HG03045 (cell line): ENCODE measurements around the gene CDH22.

Experiments
- ATAC-seq: cut with Tn5 transposase; IDR thresholded peaks from one replicate; pipeline ENCODE4 v1.9.1; 2021; ENCODE audit warnings: mild to moderate bottlenecking, moderate library complexity; ENCODE audit not compliant: unreplicated experiment

The CDH22 gene, protein sequence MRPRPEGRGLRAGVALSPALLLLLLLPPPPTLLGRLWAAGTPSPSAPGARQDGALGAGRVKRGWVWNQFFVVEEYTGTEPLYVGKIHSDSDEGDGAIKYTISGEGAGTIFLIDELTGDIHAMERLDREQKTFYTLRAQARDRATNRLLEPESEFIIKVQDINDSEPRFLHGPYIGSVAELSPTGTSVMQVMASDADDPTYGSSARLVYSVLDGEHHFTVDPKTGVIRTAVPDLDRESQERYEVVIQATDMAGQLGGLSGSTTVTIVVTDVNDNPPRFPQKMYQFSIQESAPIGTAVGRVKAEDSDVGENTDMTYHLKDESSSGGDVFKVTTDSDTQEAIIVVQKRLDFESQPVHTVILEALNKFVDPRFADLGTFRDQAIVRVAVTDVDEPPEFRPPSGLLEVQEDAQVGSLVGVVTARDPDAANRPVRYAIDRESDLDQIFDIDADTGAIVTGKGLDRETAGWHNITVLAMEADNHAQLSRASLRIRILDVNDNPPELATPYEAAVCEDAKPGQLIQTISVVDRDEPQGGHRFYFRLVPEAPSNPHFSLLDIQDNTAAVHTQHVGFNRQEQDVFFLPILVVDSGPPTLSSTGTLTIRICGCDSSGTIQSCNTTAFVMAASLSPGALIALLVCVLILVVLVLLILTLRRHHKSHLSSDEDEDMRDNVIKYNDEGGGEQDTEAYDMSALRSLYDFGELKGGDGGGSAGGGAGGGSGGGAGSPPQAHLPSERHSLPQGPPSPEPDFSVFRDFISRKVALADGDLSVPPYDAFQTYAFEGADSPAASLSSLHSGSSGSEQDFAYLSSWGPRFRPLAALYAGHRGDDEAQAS

DNA sequence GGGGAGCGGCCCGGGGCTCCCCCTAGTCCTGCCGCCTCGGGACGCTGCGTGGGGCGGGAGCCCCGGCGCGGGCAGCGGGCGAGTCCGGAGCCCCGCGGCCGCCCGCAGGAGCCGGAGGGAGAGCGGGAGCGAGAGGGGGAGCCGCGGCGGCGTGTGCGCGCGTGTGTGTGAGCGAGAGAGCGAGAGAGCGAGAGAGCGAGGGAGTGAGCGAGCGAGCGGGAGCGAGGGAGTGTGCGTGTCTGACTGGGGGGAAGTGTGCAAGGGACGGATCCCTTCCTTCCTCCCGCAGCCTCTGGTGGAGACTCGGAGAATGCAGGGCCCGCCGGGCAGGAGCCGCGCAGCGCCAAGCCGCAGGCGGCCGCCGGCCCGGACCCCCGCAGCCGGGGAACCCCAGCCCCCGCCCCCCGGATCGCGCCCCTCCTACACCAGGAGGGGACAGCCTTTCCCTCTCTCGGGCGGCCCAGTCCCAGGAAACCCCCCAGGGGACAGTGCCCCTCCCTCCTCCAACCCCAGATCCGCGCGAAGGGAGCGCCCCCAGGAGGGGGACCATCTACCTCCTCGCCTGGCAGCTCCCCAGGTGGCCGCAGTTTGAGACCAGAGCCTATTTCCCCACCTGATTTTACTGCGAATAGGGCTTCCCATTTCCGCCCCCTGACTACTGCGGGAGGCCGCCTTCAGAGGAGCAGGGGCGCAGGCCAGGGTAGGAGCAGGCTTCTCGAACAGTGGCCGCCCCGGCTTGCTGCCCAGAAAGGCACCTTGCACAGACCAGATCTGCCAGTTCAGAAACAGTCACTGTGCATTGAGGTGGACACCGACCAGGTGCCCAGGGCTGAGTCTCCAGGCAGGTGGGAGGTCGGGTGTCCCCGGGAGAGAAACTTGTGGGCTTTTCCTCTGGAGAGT lies at the start of gene CDH22:
CDH22 (minus strand) TSS at position 241 of the 900 bp plus-strand sequence. CDS start 57,204 bp downstream, outside the sequence.
- ATAC-seq, result no peak

DNA sequence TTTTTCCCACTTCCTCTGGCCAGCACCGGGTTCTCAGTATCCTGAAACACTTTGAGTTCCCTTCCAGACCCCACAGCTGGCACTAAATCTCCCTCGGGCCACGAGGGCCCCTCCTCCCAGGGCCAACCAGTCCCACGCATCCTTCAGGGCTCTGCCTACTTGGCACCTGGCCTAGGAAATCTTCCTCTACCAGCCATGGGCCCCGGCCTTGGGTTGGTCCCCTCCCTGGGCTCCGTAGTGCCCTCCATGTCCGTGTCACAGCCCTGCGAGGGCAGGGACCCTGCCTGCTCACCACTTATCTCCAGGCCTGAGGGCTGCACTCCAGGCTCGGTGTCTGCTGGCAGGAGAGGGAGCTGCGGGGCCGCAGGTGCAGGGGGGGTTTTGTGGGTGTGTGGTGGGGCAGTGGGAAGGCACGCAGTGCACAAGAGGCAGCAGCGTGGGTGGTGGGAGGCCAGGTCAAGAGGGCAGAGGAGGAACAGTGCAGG lies 48.8 kb upstream of the CDH22 start:
- ATAC-seq, result no peak

DNA sequence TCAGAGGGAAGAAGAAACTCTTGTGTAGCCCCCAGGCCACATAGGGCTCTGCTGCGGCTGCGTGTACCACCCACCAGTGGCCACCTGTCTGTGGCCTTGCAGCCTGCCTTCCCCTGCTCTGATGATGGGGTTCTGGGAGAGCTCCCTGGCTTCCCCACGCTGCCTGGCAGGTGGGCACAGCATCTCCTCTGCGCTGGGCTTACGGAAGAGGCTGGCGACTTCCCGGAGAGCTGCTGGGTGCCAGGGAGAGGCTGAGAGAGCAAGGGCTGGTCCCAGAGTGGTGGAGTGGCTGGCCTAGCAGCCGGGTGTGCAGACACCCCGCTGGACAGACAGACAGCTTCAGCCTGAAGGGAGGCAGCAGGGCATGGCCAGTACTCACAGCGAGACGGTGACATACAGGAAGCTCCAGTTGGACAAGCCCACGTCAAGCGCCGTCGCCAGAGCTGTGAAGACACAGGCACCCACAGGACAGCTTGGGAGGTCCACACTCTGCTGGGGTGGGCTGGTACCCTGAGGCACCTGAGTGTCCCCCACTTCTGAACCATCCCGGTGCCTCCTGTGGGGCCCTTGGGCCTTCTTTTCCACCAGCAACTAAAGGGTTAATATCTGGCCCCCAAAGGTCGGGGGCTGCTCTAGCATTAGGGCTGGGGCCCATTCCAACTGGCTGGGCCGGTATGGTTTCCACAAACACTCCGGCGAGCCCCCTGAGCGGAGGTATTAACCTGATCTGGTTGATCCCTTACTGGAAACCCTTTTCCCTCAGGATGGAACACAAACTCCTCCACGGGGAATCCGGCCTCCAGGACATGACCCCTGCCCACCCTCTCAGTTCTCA lies 48.1 kb upstream of the CDH22 start:
- no peak for ATAC-seq

DNA sequence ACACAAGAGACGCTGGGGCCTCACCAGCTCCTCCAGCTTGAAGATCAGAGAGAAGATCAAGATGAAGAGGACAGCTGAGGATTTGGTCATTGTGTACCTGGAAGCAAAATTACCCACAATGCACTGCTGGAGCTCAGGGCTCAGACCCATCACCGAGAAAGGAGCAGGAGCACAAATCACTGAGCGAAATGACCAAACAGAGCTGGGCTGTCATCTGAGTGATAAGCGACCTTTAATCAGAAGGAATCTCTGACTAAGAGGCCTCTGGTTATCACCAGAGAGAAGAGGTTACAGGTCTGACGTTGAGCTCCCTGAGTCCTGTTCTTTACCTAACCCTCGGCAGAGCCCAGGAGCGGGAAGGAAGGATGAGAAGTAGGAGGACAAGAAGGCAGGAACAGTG lies 47.5 kb upstream of the CDH22 start:
- no peak for ATAC-seq

DNA sequence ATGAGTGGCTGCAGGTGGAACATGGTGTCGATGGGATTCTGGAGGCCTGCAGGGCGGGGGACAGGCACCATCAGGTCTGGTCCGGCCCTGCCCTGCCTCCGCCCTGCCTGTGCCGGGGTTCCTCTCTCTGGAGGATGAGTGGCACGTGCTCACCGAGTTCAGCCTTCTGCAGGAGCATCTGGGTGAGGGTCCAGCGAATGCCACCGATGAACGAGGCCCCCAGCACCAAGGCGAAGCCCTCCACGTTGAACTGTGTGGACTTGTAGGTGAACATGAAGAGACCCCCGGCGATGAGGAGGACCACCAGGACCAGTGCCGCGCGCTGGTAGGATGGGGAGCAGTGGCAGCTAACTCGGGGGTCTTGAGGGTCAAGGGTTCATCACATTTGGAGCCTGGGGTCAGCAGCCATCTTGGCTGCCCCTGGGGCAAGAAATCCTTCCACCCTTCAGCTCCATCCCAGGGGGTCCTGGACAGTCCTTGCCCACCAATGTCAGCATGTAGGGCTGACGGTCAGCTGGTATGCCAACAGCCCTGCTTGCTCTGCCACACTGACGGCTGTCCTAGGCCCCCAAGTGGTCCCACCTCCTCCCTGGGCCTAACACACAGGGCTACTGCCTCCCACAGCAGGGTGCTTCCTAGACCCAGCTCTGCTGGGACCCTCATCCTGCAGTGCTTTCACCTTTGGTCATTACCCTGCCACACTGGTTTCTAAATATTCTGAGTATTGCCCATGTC lies 46.8 kb upstream of the CDH22 start:
- ATAC-seq, result no peak

DNA sequence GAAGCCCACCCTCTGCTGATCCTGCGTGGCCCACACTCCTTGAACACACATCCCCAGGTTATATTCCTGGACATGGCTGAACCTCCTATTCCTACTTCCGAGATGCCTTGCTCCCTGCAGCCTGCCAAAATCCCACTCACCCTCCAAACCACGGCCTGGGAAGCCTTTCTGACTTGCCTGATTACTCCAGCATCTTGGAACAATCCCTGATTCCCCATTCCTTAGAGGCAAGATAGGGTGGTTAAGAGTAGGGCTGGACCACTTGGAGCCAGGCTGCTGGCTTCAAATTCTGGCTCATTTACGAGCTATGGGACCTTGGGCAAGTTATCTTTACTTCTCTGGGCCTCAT lies 45.9 kb upstream of the CDH22 start:
- no peak for ATAC-seq

DNA sequence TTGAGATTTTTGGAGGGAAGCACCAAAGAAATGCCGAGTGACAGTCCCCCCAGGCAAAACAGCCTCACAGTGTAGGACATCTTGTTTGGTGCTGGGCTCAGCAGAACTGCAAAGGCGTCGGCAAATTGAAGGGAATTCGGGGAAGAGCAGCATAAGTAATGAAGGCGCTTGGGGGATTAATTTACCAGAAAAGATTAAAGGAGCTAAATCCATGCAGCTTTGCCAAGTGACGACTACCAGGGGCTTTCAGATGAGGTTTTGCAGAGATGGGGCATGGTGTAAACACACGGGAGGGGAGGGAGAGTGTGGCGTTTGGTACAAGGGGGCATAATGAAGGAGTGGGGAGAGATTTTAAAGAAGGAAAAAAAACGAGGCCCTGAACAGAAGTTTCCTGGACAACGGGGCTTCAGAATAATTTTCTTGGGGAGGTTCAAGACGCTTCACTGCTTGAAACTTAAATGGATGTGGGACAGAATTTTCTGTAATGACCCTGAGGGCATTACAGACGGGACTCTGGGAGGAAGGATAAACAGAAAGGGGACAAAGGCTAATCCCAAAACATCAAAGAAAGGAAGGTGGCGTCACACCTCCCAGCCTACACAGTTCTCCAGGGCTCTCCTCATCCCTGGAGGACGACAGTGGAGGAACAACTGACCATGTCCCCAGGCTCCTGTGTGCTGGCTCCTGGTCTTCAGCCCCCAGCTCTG lies 45.4 kb upstream of the CDH22 start:
- no peak for ATAC-seq

DNA sequence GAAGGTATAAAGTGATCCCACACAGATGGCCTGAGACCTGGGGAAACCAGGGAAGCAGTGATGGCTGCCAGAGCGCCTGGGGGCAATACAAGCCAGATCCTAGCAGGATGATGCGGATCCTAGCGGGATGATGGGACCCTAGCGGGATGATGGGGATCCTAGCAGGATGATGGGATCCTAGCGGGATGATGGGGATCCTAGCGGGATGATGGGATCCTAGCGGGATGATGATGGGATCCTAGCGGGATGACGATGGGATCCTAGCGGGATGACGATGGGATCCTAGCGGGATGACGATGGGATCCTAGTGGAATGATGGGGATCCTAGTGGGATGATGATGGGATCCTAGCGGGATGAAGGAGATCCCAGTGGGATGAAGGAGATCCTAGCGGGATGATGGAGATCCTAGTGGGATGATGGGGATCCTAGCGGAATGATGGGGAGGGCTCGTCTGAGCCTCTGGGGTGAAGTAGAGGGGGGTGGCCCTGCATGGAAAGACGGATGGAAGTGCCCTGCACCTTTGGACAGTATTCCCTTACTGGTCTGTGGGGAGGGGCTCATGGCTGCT lies 44.2 kb upstream of the CDH22 start:
- no peak for ATAC-seq

DNA sequence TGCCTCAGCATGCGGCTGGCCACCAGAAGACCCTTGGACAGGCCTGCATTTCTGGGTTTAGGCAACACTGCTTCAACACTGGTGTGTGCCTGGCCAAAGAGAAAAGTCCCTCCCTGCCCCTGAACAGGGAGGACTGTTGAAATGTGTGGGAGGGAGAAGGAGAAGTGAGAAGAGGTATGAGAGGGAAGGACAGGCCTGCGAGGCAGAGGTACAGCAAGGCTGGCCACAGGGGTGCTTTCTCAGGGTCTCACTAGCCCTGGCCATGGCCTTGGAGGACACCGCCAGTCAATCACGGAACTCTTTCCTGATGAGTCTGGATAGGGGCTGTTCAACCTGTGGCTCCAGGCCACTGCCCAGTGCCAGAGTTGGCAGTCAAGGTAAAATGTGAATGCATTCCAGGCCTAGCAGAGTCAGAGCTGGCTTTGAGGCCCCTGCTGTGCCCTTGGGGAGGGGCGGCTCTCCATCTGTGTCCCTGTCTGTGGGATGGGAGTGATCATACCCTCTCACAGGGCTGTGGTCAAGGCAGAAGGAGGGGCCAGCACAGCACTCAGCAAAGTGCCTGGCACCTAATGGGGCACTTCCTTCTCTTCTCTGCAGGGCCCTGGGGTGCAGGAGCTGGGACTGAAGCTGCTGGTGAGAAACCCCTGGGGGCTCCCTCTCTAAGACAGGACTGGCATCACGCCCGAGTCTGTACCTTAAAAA lies 43.2 kb upstream of the CDH22 start:
- no peak for ATAC-seq

DNA sequence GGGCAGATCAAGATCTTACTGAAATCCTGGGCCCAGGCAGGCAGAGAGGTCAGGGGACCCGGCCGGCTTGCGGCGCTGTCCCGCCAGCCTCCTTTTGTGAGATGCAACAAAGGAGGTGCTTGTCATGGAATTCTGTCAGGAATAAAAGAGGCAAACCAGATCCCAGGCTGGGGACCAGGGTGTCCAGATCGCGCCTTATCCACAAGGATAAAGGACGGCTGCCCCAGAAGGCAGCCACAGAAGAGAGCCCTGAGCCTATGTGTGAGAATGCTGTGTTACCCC lies 42.6 kb upstream of the CDH22 start:
- no peak for ATAC-seq

DNA sequence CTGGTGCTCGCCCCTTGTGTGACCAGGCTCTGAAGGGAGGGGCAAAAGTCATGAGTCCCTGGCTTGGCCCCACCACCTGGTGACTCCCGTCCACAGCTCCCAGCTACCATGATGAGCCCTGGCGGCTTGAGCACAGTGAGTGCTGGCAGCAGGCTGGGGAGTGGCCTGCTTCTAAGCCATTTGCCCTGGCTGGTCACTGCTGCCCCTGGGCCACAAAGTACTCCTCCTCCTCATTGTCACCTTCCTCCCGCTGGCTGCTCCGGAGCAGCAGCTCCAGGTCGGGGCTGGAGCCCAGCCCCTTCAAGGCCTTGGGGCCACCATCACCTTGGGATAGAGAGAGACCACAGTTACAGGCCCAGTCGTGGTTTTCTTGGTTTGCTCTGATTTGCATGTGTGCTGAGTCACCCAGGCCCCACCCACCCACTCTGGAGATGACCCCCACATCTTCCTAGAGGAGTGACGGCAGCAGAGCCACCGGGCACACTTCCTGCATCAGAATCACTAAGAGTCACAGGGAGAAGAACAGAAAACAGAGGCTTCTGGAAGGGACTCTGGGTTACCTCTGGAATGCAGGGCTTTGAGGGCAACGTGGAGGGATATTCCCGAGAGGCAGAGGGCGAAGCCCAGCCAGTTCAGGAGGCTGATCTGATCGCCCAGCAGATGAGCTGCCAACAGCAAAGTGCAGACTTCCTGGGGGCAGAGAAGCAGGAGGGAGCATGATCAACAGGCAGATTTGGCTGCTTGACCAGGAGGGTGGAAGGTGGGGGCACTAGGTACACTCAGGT lies 42.1 kb upstream of the CDH22 start:
- ATAC-seq, result peak; percentile 48

DNA sequence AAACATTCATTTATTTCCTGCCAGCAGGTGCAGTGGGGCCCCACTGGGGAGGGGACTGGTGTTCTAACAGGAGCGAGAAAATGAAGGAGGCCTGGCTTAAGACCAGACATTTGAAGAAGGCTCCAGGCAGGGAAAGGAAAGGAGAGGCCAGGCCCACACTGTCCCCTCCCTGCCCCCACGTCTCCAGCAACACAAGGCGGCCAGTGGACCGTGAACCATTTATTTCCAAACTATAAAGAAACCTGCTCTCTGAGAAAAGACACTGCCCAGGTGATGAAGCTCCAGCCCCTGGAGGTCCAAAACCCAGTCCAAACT lies 41.4 kb upstream of the CDH22 start:
- ATAC-seq, result peak; percentile 21

DNA sequence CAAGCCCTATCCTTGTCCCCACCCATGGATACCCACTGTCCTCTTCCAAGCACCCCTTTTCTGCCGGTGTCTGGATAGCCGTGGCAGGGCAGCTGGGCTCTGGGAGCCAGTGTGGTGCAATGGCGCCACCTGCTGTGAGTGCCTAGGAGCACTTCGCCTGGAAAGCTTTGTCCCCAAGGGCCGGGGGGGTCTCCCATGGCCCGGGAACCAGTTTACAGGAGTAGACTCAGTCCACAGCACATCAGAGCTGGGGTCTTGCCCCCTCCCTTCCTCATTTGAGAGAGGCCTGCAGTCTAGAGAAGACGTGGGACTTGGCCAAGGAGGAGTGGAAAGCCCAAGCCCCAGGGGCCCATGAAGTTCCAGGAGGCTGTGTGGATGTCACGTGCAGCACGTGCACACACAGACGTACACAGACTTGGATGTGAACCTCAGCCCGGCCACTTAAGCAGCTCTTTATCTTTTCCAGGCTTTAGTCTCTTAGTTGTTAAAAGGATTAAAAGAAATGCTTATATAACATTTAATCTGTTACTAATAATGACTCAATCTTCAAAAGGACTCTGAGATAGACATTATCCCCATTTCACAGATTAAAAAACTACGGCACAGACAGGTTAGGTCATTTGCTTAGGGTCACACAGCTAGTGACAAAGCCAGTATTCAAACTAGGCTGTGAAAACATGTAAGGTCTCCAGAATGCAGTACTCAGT lies 40.9 kb upstream of the CDH22 start:
- no peak for ATAC-seq

DNA sequence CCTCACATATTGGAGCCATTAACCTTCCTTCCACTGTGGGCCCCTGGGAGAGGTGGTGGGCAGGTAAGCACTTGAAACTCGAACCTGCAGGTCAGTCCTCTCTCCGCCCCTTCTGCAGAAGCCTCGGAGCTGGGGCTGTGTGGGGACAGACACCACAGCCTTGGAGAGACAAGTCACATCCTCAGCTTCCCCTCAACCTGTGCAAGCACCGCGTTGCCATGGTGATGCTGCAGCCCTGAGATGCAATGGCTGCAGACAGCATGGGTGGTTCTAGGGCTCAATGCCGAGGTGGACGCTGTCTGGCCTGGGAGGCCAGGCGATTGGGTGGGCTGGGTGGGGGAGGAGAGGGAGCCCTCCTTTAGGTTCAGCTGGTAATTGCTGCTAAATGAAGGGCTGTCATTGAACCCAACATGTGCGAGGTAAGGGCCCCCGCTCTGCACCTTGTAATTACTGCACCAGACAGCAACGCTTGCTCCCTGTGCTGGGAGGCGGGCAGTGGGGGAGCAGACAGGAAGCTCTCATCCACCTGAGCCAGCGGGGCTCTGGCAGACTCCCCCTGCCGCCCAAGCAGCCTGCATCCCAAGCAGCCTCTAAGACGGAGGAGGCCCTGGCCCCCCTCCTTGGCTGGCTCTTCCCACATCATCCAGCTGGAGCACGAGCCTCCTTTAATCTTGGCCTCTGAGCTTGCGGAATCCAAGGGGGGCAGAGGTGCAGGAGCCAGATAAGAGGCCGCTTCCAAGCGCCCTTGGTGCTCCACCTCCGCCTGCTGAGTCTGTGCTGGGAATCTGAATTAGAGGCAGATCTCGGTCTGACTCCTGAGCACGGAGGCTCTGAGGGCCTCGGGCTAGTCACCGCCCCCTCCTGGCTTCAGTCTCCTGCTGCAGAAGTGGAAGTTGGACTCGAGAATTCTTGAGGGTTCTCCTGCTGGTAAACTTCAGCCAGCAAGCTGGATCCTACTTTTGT lies 39.8 kb upstream of the CDH22 start:
- ATAC-seq, result no peak

DNA sequence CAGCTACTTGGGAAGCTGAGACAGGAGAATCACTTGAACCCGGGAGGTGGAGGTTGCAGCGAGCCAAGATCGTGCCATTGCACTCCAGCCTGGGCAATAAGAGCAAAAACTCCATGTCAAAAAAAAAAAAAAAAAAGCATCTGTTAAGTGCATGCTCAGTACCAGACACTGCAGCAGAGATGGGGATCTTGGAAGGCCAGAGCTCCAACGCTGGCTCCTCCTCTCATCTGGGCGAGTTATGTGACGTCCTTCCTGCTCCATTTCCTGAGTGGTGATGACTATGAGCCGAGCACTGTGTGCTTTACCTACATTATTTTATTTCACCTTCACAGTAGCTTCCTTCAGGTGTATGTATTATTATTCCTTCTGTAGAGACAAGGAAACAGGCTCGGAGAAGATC lies 38.5 kb upstream of the CDH22 start:
- no peak for ATAC-seq
